GM12892 (cell line): ENCODE results near the gene HGFAC.

Source experiments
- DNase-seq: peaks from one replicate; pipeline ENCODE4 v3.0.0; 2011; ENCODE audit not compliant: insufficient read length
- FAIRE-seq: peaks from 2 replicates; lab custom pipeline; 2011; peaks lifted over from hg19 to GRCh38; lab: Jason Lieb, UNC
- POLR2A ChIP-seq: IDR thresholded peaks from 2 replicates; pipeline ENCODE4 v1.6.1; 2011; ENCODE audit warnings: low read depth, low read length, control low read depth
- POLR2AphosphoS5 ChIP-seq: IDR thresholded peaks from 2 replicates; pipeline ENCODE4 v1.6.1; 2011; ENCODE audit warnings: low read depth, low read length, control low read depth
- TAF1 ChIP-seq: IDR thresholded peaks from 2 replicates; pipeline ENCODE4 v1.6.1; 2011; ENCODE audit warnings: low read depth, mild to moderate bottlenecking, control low read depth, low read length, borderline replicate concordance

Gene HGFAC

GRCh38 chr4:3462321-3462789 lies 20.6 kb downstream of the HGFAC start:
- TF ChIP-seq POLR2A (no peak), TAF1 (no peak)
- FAIRE-seq, result no peak
- DNase-seq, result no peak

- no peak for FAIRE-seq
- no peak for DNase-seq
- no peak for TF ChIP-seq POLR2A
- TF ChIP-seq TAF1, result no peak
- no peak for TF ChIP-seq POLR2AphosphoS5
Observed at GRCh38 chr4:3462790-3463415, 21.1 kb downstream of the HGFAC start, which contains the start of gene DOK7. DOK7 (plus strand) TSS chr4:3463306; CDS start chr4:3463376, 70 bp downstream.

GRCh38 chr4:3463556-3464348 lies 22.0 kb downstream of the HGFAC start:
- no peak for FAIRE-seq
- no peak for DNase-seq
- TF ChIP-seq POLR2AphosphoS5 (no peak), POLR2A (no peak), TAF1 (no peak)

GRCh38 chr4:3464349-3464905 lies 22.7 kb downstream of the HGFAC start:
- no peak for TF ChIP-seq POLR2AphosphoS5
- no peak for TF ChIP-seq TAF1
- no peak for TF ChIP-seq POLR2A
- FAIRE-seq (no peak), DNase-seq (no peak)

GRCh38 chr4:3464911-3465697 lies 23.3 kb downstream of the HGFAC start:
- DNase-seq, result no peak
- no peak for FAIRE-seq
- TF ChIP-seq POLR2A, result no peak
- TF ChIP-seq TAF1, result no peak
- no peak for TF ChIP-seq POLR2AphosphoS5

- no peak for FAIRE-seq
- no peak for DNase-seq
Observed at GRCh38 chr4:3465698-3466671, 24.2 kb downstream of the HGFAC start.

GRCh38 chr4:3466691-3467600 lies 25.2 kb downstream of the HGFAC start:
- no peak for TF ChIP-seq TAF1
- no peak for TF ChIP-seq POLR2AphosphoS5
- no peak for TF ChIP-seq POLR2A
- DNase-seq (no peak), FAIRE-seq (no peak)

More at GRCh38 chr4:3465698-3466671, 24.2 kb downstream of the HGFAC start:
- TF ChIP-seq POLR2AphosphoS5, result no peak
- no peak for TF ChIP-seq POLR2A
- TF ChIP-seq TAF1, result no peak

- FAIRE-seq (no peak), DNase-seq (no peak)
- no peak for TF ChIP-seq TAF1
- TF ChIP-seq POLR2A, result no peak
- no peak for TF ChIP-seq POLR2AphosphoS5
Observed at GRCh38 chr4:3467601-3468031, 25.8 kb downstream of the HGFAC start.

- TF ChIP-seq POLR2AphosphoS5 (no peak), POLR2A (no peak)
- no peak for DNase-seq
- no peak for FAIRE-seq
Observed at GRCh38 chr4:3468154-3468553, 26.4 kb downstream of the HGFAC start.
